GM12878 (cell line): ENCODE data around the gene DDX11. TPM values are rescaled to one million over a fixed set of nuclear protein-coding genes. Genes with fewer than 3 reads are reported as not detected.
A peak's percentile ranks its signal among the peaks of the same experiment; 100 is the strongest.
"Not testable (repeated sequence)": the region's sequence is repeated elsewhere in the genome, so short reads cannot be mapped to it uniquely, and the experiment has no call there.

ENCODE experiments used
- ATAC-seq: fragments of 200-7000 bp; cut with Tn5 transposase; 3 replicates; pipeline ENCODE4 v1.9.1; 2020; ENCODE audit warnings: mild to moderate bottlenecking, moderate library complexity
- BruUV-seq: library from RNA; stranded (reverse); fragments of 400-500 nt; replicated peaks from 2 replicates; lab custom pipeline; 2021; lab: Mats Ljungman, UMichigan
- CTCF ChIA-PET: fragments of 300-600 bp; sonication (Branson Sonifier 250); formaldehyde crosslinking; extraction: SDS; loops from one replicate; lab custom pipeline; 2021; ENCODE audit warnings: inconsistent platforms; lab: Yijun Ruan, JAX
- POLR2A ChIA-PET: fragments of 350-600 bp; formaldehyde crosslinking; extraction: SDS; loops from one replicate; lab custom pipeline; 2021; ENCODE audit warnings: inconsistent platforms; lab: Charles Lee
- RAD21 ChIA-PET: fragments of 300-600 bp; sonication (Branson Sonifier 250); formaldehyde crosslinking; loops from one replicate; lab custom pipeline; 2023; ENCODE audit warnings: antibody characterized with exemption; ENCODE audit not compliant: unreplicated experiment; lab: Charles Lee
- SMC1A ChIA-PET: fragments of 300-600 bp; sonication (Branson Sonifier 250); formaldehyde crosslinking; loops from one replicate; lab custom pipeline; 2023; ENCODE audit not compliant: unreplicated experiment, uncharacterized antibody; lab: Charles Lee
- DNase-seq: peaks from one replicate; pipeline ENCODE4 v3.0.0-alpha.2; 2011; ENCODE audit warnings: low read depth, low spot score
- FAIRE-seq: peaks from 3 replicates; lab custom pipeline; 2011; peaks lifted over from hg19 to GRCh38; lab: Jason Lieb, UNC
- H2AFZ ChIP-seq: 2 replicates; pipeline ENCODE4 v1.6.0; 2011; ENCODE audit warnings: low read depth, low read length, control low read depth; ENCODE audit not compliant: control insufficient read depth
- H3K27ac ChIP-seq: 2 replicates; pipeline ENCODE4 v1.5.1; 2011; ENCODE audit warnings: control low read depth; ENCODE audit not compliant: control insufficient read depth, insufficient read depth
- H3K27me3 ChIP-seq, 2 experiments: replicated peaks in 1 of 2; 2 replicates each; pipeline versions ENCODE4 v1.6.0 to v1.6.1; 2011; ENCODE audit warnings: low read length in 1 of 2; ENCODE audit not compliant: control insufficient read depth in 2 of 2, insufficient read depth in 2 of 2
- H3K36me3 ChIP-seq, 2 experiments: 2 replicates each; pipeline ENCODE4 v1.5.1; 2011; ENCODE audit warnings: low read length in 1 of 2; ENCODE audit not compliant: control insufficient read depth in 2 of 2, insufficient read depth in 2 of 2
- H3K4me1 ChIP-seq: 2 replicates; pipeline ENCODE4 v1.6.1; 2011; ENCODE audit warnings: mild to moderate bottlenecking, low read length, moderate library complexity, mixed read lengths; ENCODE audit not compliant: control insufficient read depth, insufficient read depth
- H3K4me2 ChIP-seq: 2 replicates; pipeline ENCODE4 v1.6.0; 2011; ENCODE audit warnings: control low read depth; ENCODE audit not compliant: control insufficient read depth, insufficient read depth
- H3K4me3 ChIP-seq: fragments of 200-600 bp; sonication (generic); 2 replicates; pipeline ENCODE4 v1.5.1; 2016
- H3K79me2 ChIP-seq: 2 replicates; pipeline ENCODE4 v1.6.0; 2011; ENCODE audit warnings: low read length; ENCODE audit not compliant: control insufficient read depth, insufficient read depth
- H3K9ac ChIP-seq: 2 replicates; pipeline ENCODE4 v1.8.0; 2011; ENCODE audit warnings: low read length, control low read depth, mixed read lengths; ENCODE audit not compliant: control insufficient read depth, insufficient read depth
- H3K9me3 ChIP-seq: replicated peaks from 3 replicates; pipeline ENCODE4 v1.5.1; 2011; ENCODE audit warnings: mild to moderate bottlenecking, low read length; ENCODE audit not compliant: control insufficient read depth, insufficient read depth
- H4K20me1 ChIP-seq: 2 replicates; pipeline ENCODE4 v1.6.0; 2011; ENCODE audit not compliant: control insufficient read depth, insufficient read depth
- RAD21 ChIP-seq: IDR thresholded peaks from 2 replicates; pipeline ENCODE4 v1.6.1; 2011; ENCODE audit warnings: mild to moderate bottlenecking, low read depth, low read length, moderate library complexity; ENCODE audit not compliant: insufficient read depth
- SMC3 ChIP-seq: IDR thresholded peaks from 2 replicates; pipeline ENCODE4 v1.6.1; 2011; ENCODE audit warnings: low read length, improper control_type of control experiment, borderline replicate concordance
- WGBS: methylation state at CpG from one replicate; pipeline ENCODE4 v1.1.6; 2016; ENCODE audit warnings: low lambda C conversion rate; ENCODE audit not compliant: insufficient replicate concordance, insufficient coverage; ENCODE audit errors: missing lambda C conversion rate; 5-methylcytosine and 5-hydroxymethylcytosine counted together
- in situ Hi-C: fragments of 300-500 bp; cut with MboI; formaldehyde crosslinking; loops from 9 replicates; pipeline ENCODE4 v1.14.3; 2018; ENCODE audit warnings: mixed read lengths
- intact Hi-C: fragments of 100-400 bp; cut with micrococcal nuclease; formaldehyde crosslinking; loops from one replicate; pipeline ENCODE4 v1.14.2; 2022; ENCODE audit not compliant: unreplicated experiment
- polyA plus RNA-seq, 11 experiments: library from polyadenylated mRNA; depleted of rRNA in 4 of 11; unstranded in 6 of 11; stranded (reverse) in 5 of 11; fragments of >200 nt; fragmentation: Nextera tagmentation in 4 of 11; fragmentation: Illumina TruSeq in 1 of 11; extraction: Ambion mirVana in 4 of 11; extraction: Trizol in 1 of 11; gene quantifications; 1 replicate in 1 of 11; 2 replicates in 10 of 11; pipeline versions ENCODE4 v1.2.1 to v1.2.3, GENCODE V29; 2011 to 2016; ENCODE audit warnings: inconsistent platforms in 2 of 11, missing spikeins in 2 of 11, low read depth in 1 of 11
- total RNA-seq, 4 experiments: library from RNA; depleted of rRNA in 3 of 4; stranded (reverse); fragments of >200 nt in 3 of 4; fragmentation: Illumina TruSeq in 1 of 4; extraction: Trizol in 1 of 4; gene quantifications; 2 replicates each; pipeline versions ENCODE4 v1.2.1 to v1.2.3, GENCODE V29; 2013 to 2021
- TF ChIP-seq, protein P1 (sequence below): fragments of 450-650 bp; IDR thresholded peaks from 2 replicates; pipeline ENCODE4 v1.6.1; 2016; ENCODE audit warnings: mild to moderate bottlenecking
- TF ChIP-seq, protein P2 (sequence below), 3 experiments: IDR thresholded peaks in 2 of 3; conservative IDR thresholded peaks in 1 of 3; 2 replicates each; pipeline ENCODE4 v1.5.1; 2011; ENCODE audit warnings: low read depth in 3 of 3, low read length in 3 of 3, mild to moderate bottlenecking in 3 of 3, control low read depth in 2 of 3, moderate library complexity in 2 of 3, inconsistent platforms in 1 of 3, mixed read lengths in 1 of 3; ENCODE audit not compliant: control insufficient read depth in 2 of 3, insufficient read depth in 1 of 3; ENCODE audit errors: extremely low read depth in 1 of 3

Gene DDX11
- total and polyA plus RNA-seq, 10 of the 15 experiments (the other 5 are each of a cell fraction or from before 2014, with no cell fraction given), result 3.8 to 94.2 (median 46.3) TPM

DNA sequence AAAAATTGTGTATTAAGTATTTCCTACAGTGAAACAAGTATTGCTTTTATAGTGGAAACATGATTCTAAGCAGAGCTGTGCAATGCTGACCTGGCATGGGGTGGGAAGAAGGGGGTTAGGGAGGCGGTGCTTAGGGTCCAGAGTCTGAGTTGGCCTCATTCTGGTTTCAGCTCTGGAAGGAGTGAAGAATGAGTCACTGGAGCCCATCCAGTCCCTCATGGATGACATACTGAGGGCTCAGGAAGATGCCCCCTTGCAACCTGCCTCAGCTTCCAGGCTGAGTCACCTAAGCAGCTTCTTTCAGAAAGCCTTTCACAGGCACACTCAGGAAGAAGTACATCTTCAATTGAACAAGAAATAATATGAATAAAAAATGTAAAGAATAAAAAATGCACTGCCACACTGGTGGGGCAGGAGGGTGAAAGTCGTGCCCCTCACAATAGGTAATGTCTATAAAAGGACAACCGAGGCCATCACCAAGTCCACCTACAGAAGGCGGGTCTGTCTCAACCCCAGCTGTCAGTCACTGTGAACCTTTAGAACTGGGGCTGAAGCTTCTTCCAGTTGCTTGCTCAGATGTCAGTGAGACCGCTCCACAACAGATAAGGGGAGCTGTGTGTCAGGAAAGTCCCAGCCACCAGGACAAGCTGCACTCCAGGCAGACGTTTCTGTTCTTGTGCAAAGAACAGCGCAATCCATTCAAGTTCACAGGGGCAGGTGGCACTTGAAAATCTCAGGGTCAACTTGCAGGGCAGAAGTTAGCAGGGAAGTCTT lies 20.8 kb upstream of the DDX11 start:
- H3K4me1 ChIP-seq, POLR2A ChIA-PET, H3K9ac ChIP-seq, FAIRE-seq, H3K27ac ChIP-seq, H3K79me2 ChIP-seq, H3K27me3 ChIP-seq, H3K36me3 ChIP-seq, BruUV-seq, H2AFZ ChIP-seq, DNase-seq, intact Hi-C loops, H3K4me2 ChIP-seq, H3K4me3 ChIP-seq, SMC1A ChIA-PET, ATAC-seq, H4K20me1 ChIP-seq, H3K9me3 ChIP-seq, in situ Hi-C loops: not testable (repeated sequence)
- TF ChIP-seq, protein P1, sequence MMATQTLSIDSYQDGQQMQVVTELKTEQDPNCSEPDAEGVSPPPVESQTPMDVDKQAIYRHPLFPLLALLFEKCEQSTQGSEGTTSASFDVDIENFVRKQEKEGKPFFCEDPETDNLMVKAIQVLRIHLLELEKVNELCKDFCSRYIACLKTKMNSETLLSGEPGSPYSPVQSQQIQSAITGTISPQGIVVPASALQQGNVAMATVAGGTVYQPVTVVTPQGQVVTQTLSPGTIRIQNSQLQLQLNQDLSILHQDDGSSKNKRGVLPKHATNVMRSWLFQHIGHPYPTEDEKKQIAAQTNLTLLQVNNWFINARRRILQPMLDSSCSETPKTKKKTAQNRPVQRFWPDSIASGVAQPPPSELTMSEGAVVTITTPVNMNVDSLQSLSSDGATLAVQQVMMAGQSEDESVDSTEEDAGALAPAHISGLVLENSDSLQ, result 0 out of 2 replicates have a peak, but pooled peaks have one; percentile 9
- CTCF ChIA-PET, result interaction anchor here (0.7 to 1.9 kb wide), 4 partner anchors 18 to 202 kb away, joined by 3 to 4 read pairs (median 3); no protein-coding TSS in a partner anchor
- RAD21 ChIA-PET, result interaction anchor here (1.0 to 1.3 kb wide), 2 partner anchors 11 to 31 kb away, joined by 3 to 4 read pairs; no protein-coding TSS in a partner anchor
- 78% methylated on average over 7 of the region's 7 CpGs for WGBS

DNA sequence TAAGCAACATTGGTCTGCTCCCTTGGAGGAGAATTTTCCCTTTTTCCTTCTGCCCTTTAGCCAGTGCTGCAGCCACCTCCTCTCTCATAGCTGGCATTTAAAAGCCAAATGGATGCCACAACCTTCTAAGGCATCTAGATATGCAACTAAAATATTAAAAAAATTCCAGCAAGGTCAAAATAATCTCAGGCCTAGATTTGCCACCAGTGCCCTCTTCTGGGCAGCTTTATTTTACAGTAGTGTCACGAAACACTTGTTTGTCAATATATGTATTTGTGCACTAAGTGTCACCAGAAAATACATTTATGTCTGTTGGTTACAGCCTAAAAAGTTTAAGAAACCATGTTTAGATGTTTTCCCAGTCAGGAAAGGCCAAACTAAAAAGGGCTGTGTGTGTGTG lies 19.7 kb upstream of the DDX11 start:
- intact Hi-C loops, in situ Hi-C loops, DNase-seq, H3K27ac ChIP-seq, POLR2A ChIA-PET, H4K20me1 ChIP-seq, H3K4me2 ChIP-seq, H3K4me1 ChIP-seq, H2AFZ ChIP-seq, H3K9ac ChIP-seq, FAIRE-seq, H3K9me3 ChIP-seq, H3K79me2 ChIP-seq, H3K27me3 ChIP-seq, BruUV-seq, H3K36me3 ChIP-seq, H3K4me3 ChIP-seq: not testable (repeated sequence)
- TF ChIP-seq RAD21 (peak; percentile 41), SMC3 (peak; percentile 12; the same call in 1 of the 2 replicates)
- TF ChIP-seq, protein P2, sequence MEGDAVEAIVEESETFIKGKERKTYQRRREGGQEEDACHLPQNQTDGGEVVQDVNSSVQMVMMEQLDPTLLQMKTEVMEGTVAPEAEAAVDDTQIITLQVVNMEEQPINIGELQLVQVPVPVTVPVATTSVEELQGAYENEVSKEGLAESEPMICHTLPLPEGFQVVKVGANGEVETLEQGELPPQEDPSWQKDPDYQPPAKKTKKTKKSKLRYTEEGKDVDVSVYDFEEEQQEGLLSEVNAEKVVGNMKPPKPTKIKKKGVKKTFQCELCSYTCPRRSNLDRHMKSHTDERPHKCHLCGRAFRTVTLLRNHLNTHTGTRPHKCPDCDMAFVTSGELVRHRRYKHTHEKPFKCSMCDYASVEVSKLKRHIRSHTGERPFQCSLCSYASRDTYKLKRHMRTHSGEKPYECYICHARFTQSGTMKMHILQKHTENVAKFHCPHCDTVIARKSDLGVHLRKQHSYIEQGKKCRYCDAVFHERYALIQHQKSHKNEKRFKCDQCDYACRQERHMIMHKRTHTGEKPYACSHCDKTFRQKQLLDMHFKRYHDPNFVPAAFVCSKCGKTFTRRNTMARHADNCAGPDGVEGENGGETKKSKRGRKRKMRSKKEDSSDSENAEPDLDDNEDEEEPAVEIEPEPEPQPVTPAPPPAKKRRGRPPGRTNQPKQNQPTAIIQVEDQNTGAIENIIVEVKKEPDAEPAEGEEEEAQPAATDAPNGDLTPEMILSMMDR (IDR thresholded peaks at IDR 0.05 in 2 of 3, conservative IDR thresholded peaks at IDR 0.05 in 1 of 3; ENCODE audit: control insufficient read depth in 2 of 3, extremely low read depth in 1 of 3, insufficient read depth in 1 of 3, low read depth in 3 of 3, low read length in 3 of 3), result peak in 1 of 3 experiments; percentile 5; a peak in 1 of 6 replicates
- ChIA-PET CTCF (interaction anchor here (1.7 to 1.9 kb wide), 2 partner anchors 18 to 203 kb away, joined by 3 to 4 read pairs; no protein-coding TSS in a partner anchor), RAD21 (interaction anchor here (1.0 to 1.3 kb wide), 2 partner anchors 12 to 32 kb away, joined by 3 to 4 read pairs; no protein-coding TSS in a partner anchor), SMC1A (interaction anchor here (0.9 kb wide), 1 partner anchor 18 kb away, joined by 3 read pairs; no protein-coding TSS in a partner anchor)
- WGBS, result 94% methylated on average over 1 of the region's 1 CpG
- ATAC-seq, result 0 out of 3 replicates have a peak, but pooled peaks have one; percentile 31
